GF-D8 (cell line): ENCODE data around the gene SSTR1.

Experiments
- DNase-seq: peaks from one replicate; lab custom pipeline; 2025; lab: John Stamatoyannopoulos, UW

SSTR1 gene

DNA sequence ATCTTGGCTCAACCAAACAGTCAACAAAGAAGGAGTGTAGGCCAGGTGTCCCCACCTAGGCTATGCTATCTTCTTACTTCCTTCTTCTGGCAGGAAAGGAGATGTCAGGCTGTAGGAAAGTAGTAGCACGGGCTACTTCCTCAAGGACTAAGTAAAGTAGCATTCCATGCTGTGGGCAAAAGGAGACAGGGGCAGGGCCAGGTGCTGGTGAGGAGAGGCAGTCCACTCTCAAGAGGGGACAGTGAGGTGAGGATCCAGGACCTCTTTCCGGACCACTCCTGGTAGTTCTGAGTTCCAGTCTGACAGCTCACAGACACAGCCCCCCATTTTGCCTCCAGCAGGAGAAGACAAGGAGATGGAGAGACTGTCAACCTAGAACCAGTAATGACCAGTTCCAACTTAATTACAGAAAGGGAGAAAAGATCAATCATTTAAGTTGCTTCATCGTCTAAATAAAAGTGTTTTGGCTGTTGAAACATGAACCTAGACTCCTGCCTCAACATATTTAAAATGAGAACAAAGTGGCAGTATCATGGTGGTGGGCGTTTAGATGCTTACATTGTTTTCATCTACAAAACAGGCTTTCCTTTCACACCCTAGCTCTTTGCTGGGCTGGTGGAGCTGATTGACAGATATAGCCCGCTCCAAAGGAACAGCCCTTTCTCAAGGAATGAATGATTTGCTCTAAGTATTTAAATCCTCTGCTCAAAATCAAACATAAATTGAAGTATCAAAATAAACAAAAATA lies 5.1 kb upstream of the SSTR1 start:
- no peak for DNase-seq

DNA sequence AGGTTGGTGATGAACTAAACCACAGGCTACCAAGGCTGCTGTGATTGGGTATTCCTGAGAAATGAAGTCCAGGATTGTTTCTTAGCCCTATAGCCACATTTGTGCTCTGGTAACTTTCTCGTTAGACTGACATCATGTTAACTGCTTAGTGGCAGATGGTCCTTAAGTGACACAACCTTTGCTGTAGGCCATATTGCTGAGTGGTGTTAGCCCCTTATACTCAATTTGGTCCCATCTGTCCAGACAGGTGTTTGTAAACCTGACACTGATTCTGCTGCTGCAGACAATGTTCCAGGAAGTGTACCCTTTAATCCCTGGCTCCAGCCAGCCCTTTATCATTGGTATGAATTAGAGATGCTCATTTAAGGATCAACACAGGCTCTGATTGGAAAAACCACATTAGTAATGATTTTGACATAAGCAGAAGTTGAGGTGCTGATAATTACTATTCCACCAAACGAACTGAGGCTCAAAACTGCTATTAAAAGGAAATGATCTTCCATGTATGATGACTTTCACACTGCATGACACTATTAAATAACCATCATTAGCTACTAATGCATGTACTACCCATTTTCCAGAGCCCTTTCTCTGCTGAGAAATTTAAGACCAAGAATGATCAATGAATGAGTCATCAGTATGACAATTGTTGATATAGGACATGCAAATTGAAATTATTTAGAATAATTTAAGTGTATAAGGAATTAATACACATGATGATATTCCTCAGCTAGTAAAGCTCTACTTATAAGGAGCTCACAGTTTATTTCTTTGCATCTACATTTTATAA lies 3.6 kb upstream of the SSTR1 start:
- DNase-seq = no peak

DNA sequence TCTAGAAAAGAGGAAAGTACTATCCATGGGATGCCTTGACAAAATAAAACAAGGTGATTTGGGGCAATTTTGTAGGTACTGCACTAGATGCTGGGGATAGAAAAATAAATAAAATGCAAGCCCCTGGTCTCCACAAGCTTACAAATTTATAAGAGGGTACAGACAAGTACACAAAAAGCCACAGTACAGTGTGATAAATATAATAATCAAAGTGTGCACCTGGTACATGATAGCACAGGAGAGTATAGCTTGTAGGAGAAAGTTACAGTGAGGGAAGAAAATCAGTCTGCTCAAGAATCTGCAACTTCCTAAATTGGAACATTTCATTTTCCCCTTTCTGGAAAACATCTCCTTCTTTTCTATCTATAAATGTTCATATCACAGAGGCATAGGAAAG lies 3.0 kb upstream of the SSTR1 start:
- no peak for DNase-seq

DNA sequence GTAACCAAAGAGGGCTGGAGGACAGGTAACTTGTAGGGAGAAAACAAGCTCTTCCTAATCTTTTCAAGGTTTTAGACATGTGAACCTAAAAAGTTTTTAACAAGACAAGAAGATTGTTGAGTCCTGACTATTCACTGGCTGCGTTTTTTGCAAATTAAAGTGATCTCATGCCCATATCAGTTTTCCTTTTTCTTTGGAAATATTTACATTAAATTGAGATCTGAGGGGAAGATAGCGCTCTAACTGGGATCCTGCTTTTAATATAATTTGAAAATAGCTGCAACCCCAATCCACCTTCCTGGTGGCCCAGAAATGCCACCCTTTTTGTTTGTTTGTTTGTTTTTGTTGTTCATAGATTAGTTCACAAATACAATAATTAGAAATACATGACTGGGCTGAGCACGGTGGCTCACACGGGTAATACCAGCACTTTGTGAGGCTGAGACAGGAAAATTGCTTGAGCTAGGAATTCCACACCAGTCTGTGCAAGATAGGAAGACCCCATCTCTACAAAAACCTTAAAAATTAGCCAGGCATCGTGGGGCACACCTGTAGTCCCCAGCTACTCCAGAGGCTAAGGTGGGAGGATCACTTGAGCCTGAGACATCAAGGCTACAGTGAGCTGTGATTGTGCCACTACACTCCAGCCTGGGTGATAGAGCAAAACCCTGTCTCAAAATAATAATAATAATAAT lies 2.4 kb upstream of the SSTR1 start:
- DNase-seq = no peak

DNA sequence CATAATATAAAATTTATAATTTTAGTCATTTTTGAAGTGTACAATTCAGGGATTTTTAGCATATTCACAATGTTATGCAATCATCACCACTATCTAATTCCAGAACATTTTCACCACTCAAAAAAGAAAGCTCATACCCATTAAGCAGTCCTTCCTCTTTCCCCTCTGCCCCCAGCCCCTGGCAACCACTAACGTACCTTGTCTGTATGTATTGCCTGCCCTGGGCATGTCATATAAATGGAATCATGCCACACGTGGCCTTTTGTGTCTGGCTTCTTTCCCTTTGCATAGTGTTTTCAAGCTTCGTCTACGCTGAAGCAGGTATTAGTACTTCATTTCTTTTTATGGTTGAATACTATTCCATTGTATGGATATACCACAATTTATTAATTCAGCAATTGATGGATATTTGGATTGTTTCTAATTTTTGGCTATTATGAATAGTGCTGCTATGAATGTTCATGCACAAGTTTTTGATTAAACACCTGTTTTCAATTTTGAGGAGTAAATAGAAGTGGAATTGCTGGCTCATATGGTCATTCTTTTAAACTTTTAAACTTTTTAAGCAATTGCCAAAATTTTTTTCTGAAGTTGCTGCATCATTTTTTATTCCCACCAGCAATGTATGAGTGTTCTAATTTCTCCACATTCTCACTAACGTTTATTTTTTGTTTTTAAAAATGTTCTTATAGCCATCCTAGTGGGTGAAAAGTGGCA lies 1.6 kb upstream of the SSTR1 start:
- DNase-seq = no peak

DNA sequence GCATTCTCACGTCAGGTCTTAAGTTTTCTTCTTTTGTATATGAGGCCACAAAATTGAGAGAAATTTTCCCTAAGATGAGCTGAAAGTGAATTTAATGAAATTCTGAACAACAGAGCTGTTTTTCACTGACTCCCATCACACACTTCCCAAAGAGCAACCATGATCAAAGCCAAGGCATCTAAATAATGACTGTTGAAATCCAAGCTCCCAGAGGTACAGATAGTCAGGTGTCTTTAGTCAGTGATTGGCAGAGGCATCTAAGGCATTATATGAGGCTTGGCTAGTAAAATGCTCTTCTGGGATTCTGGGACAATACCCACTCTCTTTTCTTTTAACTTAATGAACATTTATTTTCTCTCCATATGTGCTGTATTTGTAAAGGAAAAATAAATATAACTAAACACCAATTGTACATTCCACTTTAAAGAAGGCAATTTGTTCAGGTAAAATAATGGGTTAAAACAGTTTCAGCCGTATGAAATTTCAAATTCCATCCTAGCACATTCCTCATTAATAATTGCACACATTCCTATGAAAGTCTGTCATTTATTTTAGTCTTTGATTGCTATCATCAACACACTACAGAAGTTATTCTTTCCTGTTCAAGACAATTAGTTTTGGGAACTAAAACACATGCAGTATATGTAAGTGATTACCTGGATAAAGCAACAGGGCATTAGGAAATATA lies 871 bp upstream of the SSTR1 start:
- DNase-seq = no peak

DNA sequence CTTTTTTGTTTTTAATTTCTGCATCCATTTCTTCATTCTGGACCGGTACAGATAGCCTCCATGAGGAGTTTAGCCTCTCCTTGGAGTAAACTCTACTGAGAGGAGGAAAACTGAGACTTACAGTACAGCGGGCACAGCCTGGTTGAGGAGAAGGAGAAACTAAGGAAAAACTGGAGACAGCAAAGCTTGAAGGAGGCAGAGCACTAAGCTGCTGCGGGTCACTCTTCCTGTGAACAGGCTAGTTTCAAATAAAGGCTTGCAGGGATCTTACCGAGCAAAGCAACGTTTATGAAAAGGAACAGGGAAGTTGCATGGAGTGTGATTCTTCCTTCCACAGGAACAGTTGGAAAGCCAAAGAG lies 348 bp upstream of the SSTR1 start:
- no peak for DNase-seq

DNA sequence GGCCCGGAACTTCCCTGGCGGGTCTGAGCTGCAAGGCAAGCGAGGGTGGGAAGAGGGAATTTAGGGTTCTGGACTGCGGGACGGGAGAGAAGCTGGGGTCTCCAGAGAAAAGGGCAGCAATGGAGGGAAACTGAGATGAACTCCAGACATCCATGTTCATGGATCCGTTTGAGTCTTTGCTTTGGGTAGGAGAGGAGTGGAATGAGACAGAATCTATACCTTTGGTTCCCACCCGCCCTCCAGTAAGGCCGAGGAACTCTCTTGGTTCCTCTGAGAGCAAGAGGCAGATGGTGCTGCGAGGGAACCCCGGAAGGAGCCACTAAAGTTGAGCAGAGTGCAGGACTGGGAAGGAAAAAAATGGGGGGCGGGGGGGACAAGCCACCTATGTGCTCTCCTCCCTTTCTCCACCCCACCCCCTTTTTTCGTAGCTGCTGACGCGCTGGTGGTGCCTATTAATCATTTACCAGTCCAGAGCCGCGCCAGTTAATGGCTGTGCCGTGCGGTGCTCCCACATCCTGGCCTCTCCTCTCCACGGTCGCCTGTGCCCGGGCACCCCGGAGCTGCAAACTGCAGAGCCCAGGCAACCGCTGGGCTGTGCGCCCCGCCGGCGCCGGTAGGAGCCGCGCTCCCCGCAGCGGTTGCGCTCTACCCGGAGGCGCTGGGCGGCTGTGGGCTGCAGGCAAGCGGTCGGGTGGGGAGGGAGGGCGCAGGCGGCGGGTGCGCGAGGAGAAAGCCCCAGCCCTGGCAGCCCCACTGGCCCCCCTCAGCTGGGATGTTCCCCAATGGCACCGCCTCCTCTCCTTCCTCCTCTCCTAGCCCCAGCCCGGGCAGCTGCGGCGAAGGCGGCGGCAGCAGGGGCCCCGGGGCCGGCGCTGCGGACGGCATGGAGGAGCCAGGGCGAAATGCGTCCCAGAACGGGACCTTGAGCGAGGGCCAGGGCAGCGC lies 1.2 kb downstream of the SSTR1 start:
- DNase-seq = no peak

DNA sequence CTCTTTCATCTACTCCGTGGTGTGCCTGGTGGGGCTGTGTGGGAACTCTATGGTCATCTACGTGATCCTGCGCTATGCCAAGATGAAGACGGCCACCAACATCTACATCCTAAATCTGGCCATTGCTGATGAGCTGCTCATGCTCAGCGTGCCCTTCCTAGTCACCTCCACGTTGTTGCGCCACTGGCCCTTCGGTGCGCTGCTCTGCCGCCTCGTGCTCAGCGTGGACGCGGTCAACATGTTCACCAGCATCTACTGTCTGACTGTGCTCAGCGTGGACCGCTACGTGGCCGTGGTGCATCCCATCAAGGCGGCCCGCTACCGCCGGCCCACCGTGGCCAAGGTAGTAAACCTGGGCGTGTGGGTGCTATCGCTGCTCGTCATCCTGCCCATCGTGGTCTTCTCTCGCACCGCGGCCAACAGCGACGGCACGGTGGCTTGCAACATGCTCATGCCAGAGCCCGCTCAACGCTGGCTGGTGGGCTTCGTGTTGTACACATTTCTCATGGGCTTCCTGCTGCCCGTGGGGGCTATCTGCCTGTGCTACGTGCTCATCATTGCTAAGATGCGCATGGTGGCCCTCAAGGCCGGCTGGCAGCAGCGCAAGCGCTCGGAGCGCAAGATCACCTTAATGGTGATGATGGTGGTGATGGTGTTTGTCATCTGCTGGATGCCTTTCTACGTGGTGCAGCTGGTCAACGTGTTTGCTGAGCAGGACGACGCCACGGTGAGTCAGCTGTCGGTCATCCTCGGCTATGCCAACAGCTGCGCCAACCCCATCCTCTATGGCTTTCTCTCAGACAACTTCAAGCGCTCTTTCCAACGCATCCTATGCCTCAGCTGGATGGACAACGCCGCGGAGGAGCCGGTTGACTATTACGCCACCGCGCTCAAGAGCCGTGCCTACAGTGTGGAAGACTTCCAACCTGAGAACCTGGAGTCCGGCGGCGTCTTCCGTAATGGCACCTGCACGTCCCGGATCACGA lies 2.2 kb downstream of the SSTR1 start:
- DNase-seq = no peak

DNA sequence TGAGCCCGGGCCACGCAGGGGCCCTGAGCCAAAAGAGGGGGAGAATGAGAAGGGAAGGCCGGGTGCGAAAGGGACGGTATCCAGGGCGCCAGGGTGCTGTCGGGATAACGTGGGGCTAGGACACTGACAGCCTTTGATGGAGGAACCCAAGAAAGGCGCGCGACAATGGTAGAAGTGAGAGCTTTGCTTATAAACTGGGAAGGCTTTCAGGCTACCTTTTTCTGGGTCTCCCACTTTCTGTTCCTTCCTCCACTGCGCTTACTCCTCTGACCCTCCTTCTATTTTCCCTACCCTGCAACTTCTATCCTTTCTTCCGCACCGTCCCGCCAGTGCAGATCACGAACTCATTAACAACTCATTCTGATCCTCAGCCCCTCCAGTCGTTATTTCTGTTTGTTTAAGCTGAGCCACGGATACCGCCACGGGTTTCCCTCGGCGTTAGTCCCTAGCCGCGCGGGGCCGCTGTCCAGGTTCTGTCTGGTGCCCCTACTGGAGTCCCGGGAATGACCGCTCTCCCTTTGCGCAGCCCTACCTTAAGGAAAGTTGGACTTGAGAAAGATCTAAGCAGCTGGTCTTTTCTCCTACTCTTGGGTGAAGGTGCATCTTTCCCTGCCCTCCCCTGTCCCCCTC lies 3.0 kb downstream of the SSTR1 start:
- DNase-seq = no peak

DNA sequence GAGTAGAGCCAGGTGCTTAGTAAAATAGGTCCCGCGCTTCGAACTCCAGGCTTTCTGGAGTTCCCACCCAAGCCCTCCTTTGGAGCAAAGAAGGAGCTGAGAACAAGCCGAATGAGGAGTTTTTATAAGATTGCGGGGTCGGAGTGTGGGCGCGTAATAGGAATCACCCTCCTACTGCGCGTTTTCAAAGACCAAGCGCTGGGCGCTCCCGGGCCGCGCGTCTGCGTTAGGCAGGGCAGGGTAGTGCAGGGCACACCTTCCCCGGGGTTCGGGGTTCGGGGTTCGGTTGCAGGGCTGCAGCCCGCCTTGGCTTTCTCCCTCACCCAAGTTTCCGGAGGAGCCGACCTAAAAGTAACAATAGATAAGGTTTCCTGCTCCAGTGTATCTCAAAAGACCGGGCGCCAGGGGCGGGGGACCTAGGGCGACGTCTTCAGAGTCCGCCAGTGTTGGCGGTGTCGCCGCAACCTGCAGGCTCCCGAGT lies 3.6 kb downstream of the SSTR1 start:
- no peak for DNase-seq

DNA sequence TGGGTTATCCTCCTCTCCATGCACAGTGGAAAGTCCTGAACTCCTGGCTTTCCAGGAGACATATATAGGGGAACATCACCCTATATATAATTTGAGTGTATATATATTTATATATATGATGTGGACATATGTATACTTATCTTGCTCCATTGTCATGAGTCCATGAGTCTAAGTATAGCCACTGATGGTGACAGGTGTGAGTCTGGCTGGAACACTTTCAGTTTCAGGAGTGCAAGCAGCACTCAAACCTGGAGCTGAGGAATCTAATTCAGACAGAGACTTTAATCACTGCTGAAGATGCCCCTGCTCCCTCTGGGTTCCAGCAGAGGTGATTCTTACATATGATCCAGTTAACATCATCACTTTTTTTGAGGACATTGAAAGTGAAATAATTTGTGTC lies 4.4 kb downstream of the SSTR1 start:
- DNase-seq = no peak

DNA sequence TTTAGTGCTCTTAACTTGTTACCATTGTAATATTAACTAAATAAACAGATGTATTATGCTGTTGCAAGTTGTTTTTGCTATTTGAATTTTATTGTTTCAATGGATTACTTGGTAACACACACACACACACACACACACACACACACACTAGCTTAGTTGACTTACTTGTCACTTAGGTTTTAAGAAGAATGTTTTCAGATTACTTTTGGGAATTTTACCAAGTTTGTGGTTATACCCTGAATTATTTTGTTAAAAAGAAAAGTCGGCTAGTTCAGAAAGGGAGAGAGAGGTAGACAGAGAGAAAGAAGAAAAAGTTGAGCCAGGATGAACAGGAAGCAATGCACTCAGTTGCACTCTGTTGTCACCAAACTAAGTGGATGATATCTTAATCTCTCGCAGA lies 5.3 kb downstream of the SSTR1 start:
- DNase-seq = no peak

DNA sequence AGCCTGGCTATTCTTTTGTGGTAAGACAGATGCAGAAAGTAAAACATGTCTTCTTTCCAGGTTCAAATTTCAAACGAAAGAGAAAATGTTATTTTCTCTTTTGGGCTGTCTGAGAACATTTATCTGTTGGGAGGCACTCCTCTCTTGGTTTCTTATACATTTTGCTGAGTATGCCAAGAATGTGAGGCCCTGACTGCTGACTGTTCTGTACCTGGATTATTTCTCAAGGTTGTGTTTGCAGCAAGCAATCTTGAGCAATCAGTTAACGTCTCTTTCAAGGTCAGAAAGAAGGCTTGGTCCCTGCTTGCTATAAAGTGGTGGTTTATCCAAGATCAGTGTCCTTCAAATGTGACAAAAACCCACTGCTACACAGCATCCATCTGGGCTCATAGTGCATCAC lies 9.8 kb downstream of the SSTR1 start:
- no peak for DNase-seq

DNA sequence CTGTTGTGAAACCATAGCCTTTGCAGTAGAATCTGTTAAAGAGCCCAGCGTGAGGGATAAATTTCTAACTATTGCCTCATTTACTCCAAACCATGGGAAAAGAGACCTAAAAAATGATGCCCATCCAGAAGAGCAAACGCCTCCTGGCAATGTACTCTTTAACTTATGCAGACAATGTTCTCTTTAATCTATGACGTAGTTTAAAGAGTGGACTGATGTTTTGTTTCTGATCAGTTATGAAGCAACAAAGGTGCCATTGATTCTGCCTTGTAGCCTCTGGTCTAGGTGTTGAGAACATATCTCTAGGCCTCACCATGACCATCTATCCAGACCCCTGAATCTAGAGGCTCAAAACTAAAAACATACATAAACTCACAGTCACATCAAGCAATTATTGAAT lies 13.4 kb downstream of the SSTR1 start:
- DNase-seq = no peak

DNA sequence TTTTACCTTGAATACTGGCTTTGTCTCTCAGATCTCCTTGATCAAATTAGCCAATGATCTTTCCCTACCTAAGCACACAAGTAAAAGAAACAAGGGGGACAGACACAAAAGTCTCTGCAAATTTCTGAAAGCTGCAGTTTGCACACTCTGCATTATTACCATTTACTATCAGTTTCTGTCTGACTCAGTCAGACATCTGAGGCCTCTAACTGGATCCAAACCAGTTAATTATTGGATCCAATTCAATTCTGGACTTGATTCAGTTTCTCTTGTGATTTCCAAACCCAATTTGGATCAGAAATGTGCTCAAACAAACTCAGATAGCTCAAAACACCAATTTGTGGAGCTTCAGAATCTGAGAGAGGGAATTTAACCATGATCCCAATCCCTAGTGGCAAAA lies 16.6 kb downstream of the SSTR1 start:
- no peak for DNase-seq

DNA sequence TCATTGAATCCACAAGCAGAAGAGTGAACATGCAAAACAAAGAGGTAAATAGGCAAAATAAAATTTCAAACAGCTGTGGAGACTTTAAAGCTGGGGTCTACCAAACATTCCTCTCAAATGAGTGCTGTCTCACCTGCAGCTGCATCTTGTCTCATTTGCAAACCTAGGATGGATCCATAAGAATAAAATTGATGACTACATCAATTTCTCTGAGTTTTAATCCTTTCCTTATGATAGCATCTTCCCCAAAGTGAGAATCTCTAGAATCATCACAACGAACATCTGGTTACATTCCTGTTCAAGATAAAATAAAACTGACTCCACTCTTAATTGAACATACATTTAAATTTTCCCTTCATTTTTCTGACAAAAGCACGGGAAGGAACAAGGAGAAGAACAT lies 18.2 kb downstream of the SSTR1 start:
- no peak for DNase-seq

DNA sequence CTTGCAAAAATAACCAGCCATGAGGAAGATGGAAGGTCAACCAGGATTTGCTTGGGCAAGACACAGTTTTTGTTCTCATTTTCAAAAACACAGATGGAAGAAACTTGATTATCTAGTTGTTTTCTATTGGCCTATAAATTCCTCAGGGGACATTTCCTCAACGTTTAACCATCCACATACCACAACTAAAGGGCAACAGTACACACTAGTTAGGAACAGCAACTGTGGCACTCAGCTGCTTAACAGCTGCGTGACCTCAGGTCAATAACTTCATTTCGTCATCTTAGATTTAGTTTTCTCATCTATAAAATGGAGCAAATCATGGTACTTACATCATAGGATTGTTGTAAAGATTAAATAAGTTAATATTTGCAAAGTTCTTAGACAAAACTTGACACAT lies 18.7 kb downstream of the SSTR1 start:
- no peak for DNase-seq

DNA sequence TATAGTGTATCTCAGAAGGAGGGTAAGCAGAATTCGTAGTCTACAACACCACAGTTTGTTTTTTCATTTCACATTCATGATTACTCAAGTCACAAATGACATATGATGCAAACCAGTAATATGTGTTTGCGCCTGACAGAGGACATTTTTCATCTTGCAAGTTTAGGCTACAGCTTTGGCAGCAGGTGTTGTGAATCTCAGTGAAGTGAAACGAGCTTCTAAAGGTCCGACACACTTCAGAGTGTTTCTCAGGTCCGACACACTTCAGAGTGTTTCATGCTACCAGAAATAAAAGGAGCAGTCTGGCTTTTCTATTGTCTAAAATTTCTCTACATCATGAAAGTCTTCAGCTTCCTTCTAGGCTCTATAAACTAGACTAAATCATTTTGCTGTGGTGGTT lies 25.5 kb downstream of the SSTR1 start:
- no peak for DNase-seq
